Measurements from ENCODE around the gene PAK1IP1.
"Not testable (repeated sequence)": the region's sequence is repeated elsewhere in the genome, so short reads cannot be mapped to it uniquely, and the experiment has no call there.

Gene PAK1IP1

GRCh38 chr6:10694302-10695085 lies at the start of gene PAK1IP1, which contains the start of gene C6orf52:
Gene PAK1IP1, plus strand, starts transcription at chr6:10694972. Its CDS starts 14 bp downstream, at chr6:10694986.
Gene C6orf52, minus strand, starts transcription at chr6:10694616. Its CDS starts 7,066 bp downstream, at chr6:10687550.
- H3K4me1 ChIP-seq (ENCODE audit: control insufficient read depth, insufficient read depth, low read length): peaks cover 6% of the 10 kb centered on the region; the same call in 1 of the 2 replicates
- H3K27ac ChIP-seq (ENCODE audit: low read depth, low read length): peak within 1 kb of the TSS; percentile 98
- peaks cover 31% of the 10 kb centered on the region for H3K36me3 ChIP-seq (ENCODE audit: control insufficient read depth, insufficient read depth, low read length)
- peak within 1 kb of the TSS; percentile 97 for H3K9ac ChIP-seq (ENCODE audit: low read depth, low read length)
- H3K9me3 ChIP-seq (ENCODE audit: control insufficient read depth, insufficient read depth, low read length): no peaks in the 10 kb centered on the region
- peak within 1 kb of the TSS; percentile 98 for H3K4me3 ChIP-seq (ENCODE audit: low read depth, low read length)
- H3K27me3 ChIP-seq (ENCODE audit: control insufficient read depth, insufficient read depth, low read length): no peaks in the 10 kb centered on the region

GRCh38 chr6:10655508-10656055 lies 39.2 kb upstream of the PAK1IP1 start:
- Histone ChIP-seq H3K4me3 (ENCODE audit: low read depth, low read length) (no peak overlapping the region), H3K4me1 (ENCODE audit: control insufficient read depth, insufficient read depth, low read length) (no peaks in the 10 kb centered on the region), H3K36me3 (ENCODE audit: control insufficient read depth, insufficient read depth, low read length) (no peaks in the 10 kb centered on the region), H3K27ac (ENCODE audit: low read depth, low read length) (no peak overlapping the region), H3K27me3 (ENCODE audit: control insufficient read depth, insufficient read depth, low read length) (no peaks in the 10 kb centered on the region), H3K9ac (ENCODE audit: low read depth, low read length) (no peak overlapping the region), H3K9me3 (ENCODE audit: control insufficient read depth, insufficient read depth, low read length) (no peaks in the 10 kb centered on the region)

- no peak overlapping the region for H3K9ac ChIP-seq (ENCODE audit: low read depth, low read length)
- H3K9me3 ChIP-seq (ENCODE audit: control insufficient read depth, insufficient read depth, low read length): no peaks in the 10 kb centered on the region
- no peak overlapping the region; the same call in 1 of the 2 replicates for H3K4me3 ChIP-seq (ENCODE audit: low read depth, low read length)
- no peaks in the 10 kb centered on the region for H3K36me3 ChIP-seq (ENCODE audit: control insufficient read depth, insufficient read depth, low read length)
- H3K27me3 ChIP-seq (ENCODE audit: control insufficient read depth, insufficient read depth, low read length): no peaks in the 10 kb centered on the region
- no peaks in the 10 kb centered on the region for H3K4me1 ChIP-seq (ENCODE audit: control insufficient read depth, insufficient read depth, low read length)
- no peak overlapping the region for H3K27ac ChIP-seq (ENCODE audit: low read depth, low read length)
Measured at GRCh38 chr6:10658910-10659698, 35.7 kb upstream of the PAK1IP1 start.

GRCh38 chr6:10659699-10660348 lies 34.9 kb upstream of the PAK1IP1 start:
- no peaks in the 10 kb centered on the region for H3K36me3 ChIP-seq (ENCODE audit: control insufficient read depth, insufficient read depth, low read length)
- no peaks in the 10 kb centered on the region for H3K27me3 ChIP-seq (ENCODE audit: control insufficient read depth, insufficient read depth, low read length)
- no peaks in the 10 kb centered on the region for H3K9me3 ChIP-seq (ENCODE audit: control insufficient read depth, insufficient read depth, low read length)
- H3K4me1 ChIP-seq (ENCODE audit: control insufficient read depth, insufficient read depth, low read length): no peaks in the 10 kb centered on the region
- no peak overlapping the region for H3K27ac ChIP-seq (ENCODE audit: low read depth, low read length)
- H3K9ac ChIP-seq (ENCODE audit: low read depth, low read length): no peak overlapping the region
- H3K4me3 ChIP-seq (ENCODE audit: low read depth, low read length): no peak overlapping the region; the same call in 1 of the 2 replicates

- H3K27me3 ChIP-seq (ENCODE audit: control insufficient read depth, insufficient read depth, low read length); H3K27ac ChIP-seq (ENCODE audit: low read depth, low read length); H3K9me3 ChIP-seq (ENCODE audit: control insufficient read depth, insufficient read depth, low read length); H3K9ac ChIP-seq (ENCODE audit: low read depth, low read length); H3K4me3 ChIP-seq (ENCODE audit: low read depth, low read length); H3K4me1 ChIP-seq (ENCODE audit: control insufficient read depth, insufficient read depth, low read length); H3K36me3 ChIP-seq (ENCODE audit: control insufficient read depth, insufficient read depth, low read length): not testable (repeated sequence)
Measured at GRCh38 chr6:10660431-10661191, 34.2 kb upstream of the PAK1IP1 start.

GRCh38 chr6:10662207-10662606 lies 32.6 kb upstream of the PAK1IP1 start:
- Histone ChIP-seq H3K4me1 (ENCODE audit: control insufficient read depth, insufficient read depth, low read length) (no peaks in the 10 kb centered on the region), H3K9ac (ENCODE audit: low read depth, low read length) (no peak overlapping the region), H3K4me3 (ENCODE audit: low read depth, low read length) (no peak overlapping the region), H3K36me3 (ENCODE audit: control insufficient read depth, insufficient read depth, low read length) (no peaks in the 10 kb centered on the region), H3K27me3 (ENCODE audit: control insufficient read depth, insufficient read depth, low read length) (no peaks in the 10 kb centered on the region), H3K27ac (ENCODE audit: low read depth, low read length) (no peak overlapping the region), H3K9me3 (ENCODE audit: control insufficient read depth, insufficient read depth, low read length) (no peaks in the 10 kb centered on the region)

GRCh38 chr6:10662742-10663141 lies 32.0 kb upstream of the PAK1IP1 start:
- Histone ChIP-seq H3K27me3 (ENCODE audit: control insufficient read depth, insufficient read depth, low read length) (no peaks in the 10 kb centered on the region), H3K27ac (ENCODE audit: low read depth, low read length) (no peak overlapping the region), H3K9ac (ENCODE audit: low read depth, low read length) (no peak overlapping the region), H3K36me3 (ENCODE audit: control insufficient read depth, insufficient read depth, low read length) (no peaks in the 10 kb centered on the region), H3K4me1 (ENCODE audit: control insufficient read depth, insufficient read depth, low read length) (no peaks in the 10 kb centered on the region), H3K9me3 (ENCODE audit: control insufficient read depth, insufficient read depth, low read length) (no peaks in the 10 kb centered on the region), H3K4me3 (ENCODE audit: low read depth, low read length) (no peak overlapping the region)

GRCh38 chr6:10665595-10665994 lies 29.2 kb upstream of the PAK1IP1 start:
- not testable (repeated sequence) for H3K9ac ChIP-seq (ENCODE audit: low read depth, low read length); H3K4me1 ChIP-seq (ENCODE audit: control insufficient read depth, insufficient read depth, low read length); H3K9me3 ChIP-seq (ENCODE audit: control insufficient read depth, insufficient read depth, low read length); H3K4me3 ChIP-seq (ENCODE audit: low read depth, low read length); H3K27ac ChIP-seq (ENCODE audit: low read depth, low read length); H3K36me3 ChIP-seq (ENCODE audit: control insufficient read depth, insufficient read depth, low read length); H3K27me3 ChIP-seq (ENCODE audit: control insufficient read depth, insufficient read depth, low read length)

- H3K36me3 ChIP-seq (ENCODE audit: control insufficient read depth, insufficient read depth, low read length): no peaks in the 10 kb centered on the region
- H3K9me3 ChIP-seq (ENCODE audit: control insufficient read depth, insufficient read depth, low read length): no peaks in the 10 kb centered on the region
- H3K9ac ChIP-seq (ENCODE audit: low read depth, low read length): no peak overlapping the region
- no peak overlapping the region for H3K27ac ChIP-seq (ENCODE audit: low read depth, low read length)
- H3K4me3 ChIP-seq (ENCODE audit: low read depth, low read length): no peak overlapping the region
- no peaks in the 10 kb centered on the region for H3K27me3 ChIP-seq (ENCODE audit: control insufficient read depth, insufficient read depth, low read length)
- H3K4me1 ChIP-seq (ENCODE audit: control insufficient read depth, insufficient read depth, low read length): no peaks in the 10 kb centered on the region
Measured at GRCh38 chr6:10668126-10668917, 26.4 kb upstream of the PAK1IP1 start.

GRCh38 chr6:10676403-10676802 lies 18.4 kb upstream of the PAK1IP1 start:
- no peaks in the 10 kb centered on the region for H3K27me3 ChIP-seq (ENCODE audit: control insufficient read depth, insufficient read depth, low read length)
- H3K4me3 ChIP-seq (ENCODE audit: low read depth, low read length): no peak overlapping the region
- H3K4me1 ChIP-seq (ENCODE audit: control insufficient read depth, insufficient read depth, low read length): no peaks in the 10 kb centered on the region
- no peak overlapping the region for H3K9ac ChIP-seq (ENCODE audit: low read depth, low read length)
- H3K36me3 ChIP-seq (ENCODE audit: control insufficient read depth, insufficient read depth, low read length): no peaks in the 10 kb centered on the region
- no peak overlapping the region for H3K27ac ChIP-seq (ENCODE audit: low read depth, low read length)
- no peaks in the 10 kb centered on the region for H3K9me3 ChIP-seq (ENCODE audit: control insufficient read depth, insufficient read depth, low read length)

Data from HUES48 (cell line).